A549 (cell line): ENCODE measurements around the gene ACTR5. TPM values are rescaled to one million over a fixed set of nuclear protein-coding genes. Genes with fewer than 3 reads are reported as not detected.

ENCODE experiments used
- ATAC-seq, 2 experiments: fragments of 200-7000 bp in 1 of 2; fragments of >200 bp in 1 of 2; cut with Nextera tagmentation in 1 of 2; cut with Tn5 transposase in 1 of 2; 3 replicates each; pipeline versions ENCODE4 v1.8.0 to v1.9.1; 2018 to 2020; ENCODE audit warnings: mild to moderate bottlenecking in 1 of 2, moderate library complexity in 1 of 2
- CTCF ChIA-PET: fragments of 300-600 bp; sonication (Branson Sonifier 250); formaldehyde crosslinking; extraction: SDS; loops from one replicate; lab custom pipeline; 2021; ENCODE audit warnings: antibody characterized with exemption, inconsistent platforms; lab: Yijun Ruan, JAX
- POLR2A ChIA-PET: fragments of 350-600 bp; formaldehyde crosslinking; extraction: SDS; loops from one replicate; lab custom pipeline; 2021; ENCODE audit warnings: antibody characterized with exemption, inconsistent platforms; lab: Yijun Ruan, JAX
- DNase-seq, 2 experiments: peaks; one replicate each; pipeline versions ENCODE4 v3.0.0 to v3.0.0-alpha.2; 2011 to 2016; ENCODE audit warnings: low read depth in 1 of 2, low spot score in 1 of 2
- FAIRE-seq: peaks from 2 replicates; lab custom pipeline; 2011; peaks lifted over from hg19 to GRCh38; lab: Jason Lieb, UNC
- H3K27ac ChIP-seq, 2 experiments: fragments of >200 bp; sonication (Bioruptor Twin); formaldehyde crosslinking; 3 replicates each; pipeline ENCODE4 v1.5.1; 2016 to 2017
- H3K4me1 ChIP-seq: fragments of >200 bp; sonication (Bioruptor Twin); formaldehyde crosslinking; 3 replicates; pipeline ENCODE4 v1.6.1; 2016
- H3K4me2 ChIP-seq: fragments of >200 bp; sonication (Bioruptor Twin); formaldehyde crosslinking; 3 replicates; pipeline ENCODE4 v1.6.1; 2016
- H3K4me3 ChIP-seq: fragments of >200 bp; sonication (Bioruptor Twin); formaldehyde crosslinking; 3 replicates; pipeline ENCODE4 v1.5.1; 2016
- H3K9me3 ChIP-seq: fragments of >200 bp; sonication (Bioruptor Twin); formaldehyde crosslinking; 3 replicates; pipeline ENCODE4 v1.6.1; 2016
- BHLHE40 ChIP-seq: IDR thresholded peaks from 2 replicates; pipeline ENCODE4 v1.6.1; 2012; ENCODE audit warnings: low read depth, low read length, inconsistent platforms
- CBX2 ChIP-seq: fragments of 200-600 bp; sonication (generic); IDR thresholded peaks from 2 replicates; pipeline ENCODE4 v1.6.1; 2016; ENCODE audit warnings: low read depth, mild to moderate bottlenecking, borderline replicate concordance
- EHF ChIP-seq: fragments of 250-450 bp; sonication (Bioruptor Pico); IDR thresholded peaks from 2 replicates; pipeline ENCODE4 v1.5.0; 2020; ENCODE audit warnings: mild to moderate bottlenecking
- EHMT2 ChIP-seq: fragments of 200-600 bp; sonication (generic); IDR thresholded peaks from 2 replicates; pipeline ENCODE4 v1.6.1; 2016; ENCODE audit warnings: antibody characterized with exemption, low read depth, mild to moderate bottlenecking, moderate library complexity
- ESRRA ChIP-seq: fragments of 150-350 bp; IDR thresholded peaks from 2 replicates; pipeline ENCODE4 v1.6.1; 2014; ENCODE audit warnings: mild to moderate bottlenecking, low read length, borderline replicate concordance
- FOSB ChIP-seq: fragments of 250-450 bp; sonication (Bioruptor Pico); IDR thresholded peaks from 2 replicates; pipeline ENCODE4 v1.5.0; 2020; ENCODE audit warnings: mild to moderate bottlenecking, moderate library complexity
- FOSL2 ChIP-seq, 2 experiments: fragments of 450-650 bp in 1 of 2; fragments of >200 bp in 1 of 2; sonication (Bioruptor Twin) in 1 of 2; formaldehyde crosslinking; IDR thresholded peaks; 2 replicates each; pipeline versions ENCODE4 v1.5.0 to v1.6.1; 2016 to 2020; ENCODE audit warnings: mild to moderate bottlenecking in 1 of 2, moderate library complexity in 1 of 2
- HOXA7 ChIP-seq: fragments of 250-450 bp; sonication (Bioruptor Pico); IDR thresholded peaks from 2 replicates; pipeline ENCODE4 v1.5.0; 2020; ENCODE audit warnings: mild to moderate bottlenecking, moderate library complexity
- HOXB5 ChIP-seq: fragments of 250-450 bp; sonication (Bioruptor Pico); IDR thresholded peaks from 2 replicates; pipeline ENCODE4 v1.5.0; 2020; ENCODE audit warnings: mild to moderate bottlenecking, moderate library complexity
- JUN ChIP-seq, 2 experiments: fragments of >200 bp; sonication (Bioruptor Twin); formaldehyde crosslinking; IDR thresholded peaks; 2 replicates in 1 of 2; 3 replicates in 1 of 2; pipeline ENCODE4 v1.6.1; 2016 to 2017
- JUNB ChIP-seq: fragments of >200 bp; sonication (Bioruptor Twin); formaldehyde crosslinking; IDR thresholded peaks from 2 replicates; pipeline ENCODE4 v1.6.1; 2016
- KDM1A ChIP-seq: fragments of 200-600 bp; sonication (generic); IDR thresholded peaks from 2 replicates; pipeline ENCODE4 v1.6.1; 2016; ENCODE audit warnings: low read depth, mild to moderate bottlenecking
- MAFK ChIP-seq: fragments of 450-650 bp; IDR thresholded peaks from 2 replicates; pipeline ENCODE4 v1.6.1; 2014; ENCODE audit not compliant: partially characterized antibody
- MAZ ChIP-seq: fragments of 150-350 bp; IDR thresholded peaks from 2 replicates; pipeline ENCODE4 v1.6.1; 2014; ENCODE audit warnings: antibody characterized with exemption, low read depth, low read length, borderline replicate concordance
- MYC ChIP-seq: IDR thresholded peaks from 2 replicates; pipeline ENCODE4 v1.6.1; 2012; ENCODE audit warnings: mild to moderate bottlenecking, inconsistent platforms, low read length, improper control_type of control experiment, borderline replicate concordance
- NPAS2 ChIP-seq: fragments of 250-450 bp; sonication (Bioruptor Pico); IDR thresholded peaks from 2 replicates; pipeline ENCODE4 v1.8.0; 2022; ENCODE audit warnings: mild to moderate bottlenecking, moderate library complexity, borderline replicate concordance
- POLR2A ChIP-seq: IDR thresholded peaks from 2 replicates; pipeline ENCODE4 v1.6.1; 2012; ENCODE audit warnings: mild to moderate bottlenecking, low read length
- ZC3H11A ChIP-seq: fragments of 450-650 bp; IDR thresholded peaks from 2 replicates; pipeline ENCODE4 v1.6.1; 2014; ENCODE audit warnings: antibody characterized with exemption, mild to moderate bottlenecking
- ZNF302 ChIP-seq: fragments of 250-450 bp; sonication (Bioruptor Pico); IDR thresholded peaks from 2 replicates; pipeline ENCODE4 v1.9.0; 2021; ENCODE audit warnings: inconsistent platforms, mild to moderate bottlenecking, moderate library complexity
- ZSCAN20 ChIP-seq: fragments of 250-450 bp; sonication (Bioruptor Pico); IDR thresholded peaks from 2 replicates; pipeline ENCODE4 v1.8.0; 2022; ENCODE audit warnings: mild to moderate bottlenecking, moderate library complexity
- WGBS: methylation state at CpG from one replicate; pipeline ENCODE4 v1.1.6; 2017; ENCODE audit errors: missing lambda C conversion rate; 5-methylcytosine and 5-hydroxymethylcytosine counted together
- polyA plus RNA-seq, 4 experiments: library from polyadenylated mRNA; depleted of rRNA in 3 of 4; stranded (reverse); fragments of >200 nt; fragmentation: RNase III in 1 of 4; extraction: RNeasy Plus Mini Kit Qiagen cat#74134 plus additional on column Dnase treatment in 1 of 4; gene quantifications; 2 replicates in 3 of 4; 3 replicates in 1 of 4; pipeline ENCODE4 v1.2.3, GENCODE V29; 2011 to 2017
- TF ChIP-seq, protein P1 (sequence below): fragments of 250-450 bp; sonication (Bioruptor Pico); IDR thresholded peaks from 2 replicates; pipeline ENCODE4 v1.5.0; 2020; ENCODE audit warnings: low read depth, mild to moderate bottlenecking, moderate library complexity
- TF ChIP-seq, protein P2 (sequence below): IDR thresholded peaks from 2 replicates; pipeline ENCODE4 v1.6.1; 2012; ENCODE audit warnings: low read depth, borderline replicate concordance
- TF ChIP-seq, protein P3 (sequence below): IDR thresholded peaks from 2 replicates; pipeline ENCODE4 v1.6.1; 2012
- TF ChIP-seq, protein P4 (sequence below): fragments of >200 bp; sonication (Bioruptor Twin); formaldehyde crosslinking; IDR thresholded peaks from 3 replicates; pipeline ENCODE4 v1.6.1; 2016
- TF ChIP-seq, protein P5 (sequence below): fragments of 250-450 bp; sonication (Bioruptor Pico); IDR thresholded peaks from 2 replicates; pipeline ENCODE4 v1.5.0; 2021; ENCODE audit warnings: mild to moderate bottlenecking, moderate library complexity, borderline replicate concordance
- TF ChIP-seq, protein P6 (sequence below): fragments of 200-600 bp; sonication (generic); IDR thresholded peaks from 2 replicates; pipeline ENCODE4 v1.6.1; 2016; ENCODE audit warnings: antibody characterized with exemption, mild to moderate bottlenecking, moderate library complexity

Gene ACTR5
- polyA plus RNA-seq, 2 of the 4 experiments (the other 2 are of a cell fraction) = 9.3 to 11.9 TPM

DNA sequence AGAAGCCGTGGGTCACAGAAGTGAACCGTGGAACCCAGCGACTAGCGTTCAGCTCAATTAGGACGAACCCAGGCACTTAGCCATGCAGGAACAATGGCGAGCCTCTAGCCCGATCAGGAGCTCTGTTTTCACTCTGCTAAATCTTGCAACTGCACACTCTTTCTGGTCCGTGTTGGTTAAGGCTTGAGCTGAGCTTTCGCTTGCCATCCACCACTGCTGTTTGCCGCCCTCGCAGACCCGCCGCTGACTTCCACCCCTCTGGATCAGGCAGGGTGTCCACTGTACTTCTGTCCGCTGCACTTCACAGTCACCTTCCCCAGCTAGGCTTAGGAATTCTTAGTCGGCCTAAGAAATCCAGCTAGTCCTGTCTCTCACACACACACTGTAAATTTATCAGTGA is 49.7 kb upstream of the ACTR5 start:
- Histone ChIP-seq H3K4me1 (no peaks in the 10 kb centered on the region), H3K27ac (no peak overlapping the region)
- FAIRE-seq (no peak), DNase-seq (no peak)
- 34% methylated on average over 15 of the region's 15 CpGs for WGBS
- TF ChIP-seq, protein P1, sequence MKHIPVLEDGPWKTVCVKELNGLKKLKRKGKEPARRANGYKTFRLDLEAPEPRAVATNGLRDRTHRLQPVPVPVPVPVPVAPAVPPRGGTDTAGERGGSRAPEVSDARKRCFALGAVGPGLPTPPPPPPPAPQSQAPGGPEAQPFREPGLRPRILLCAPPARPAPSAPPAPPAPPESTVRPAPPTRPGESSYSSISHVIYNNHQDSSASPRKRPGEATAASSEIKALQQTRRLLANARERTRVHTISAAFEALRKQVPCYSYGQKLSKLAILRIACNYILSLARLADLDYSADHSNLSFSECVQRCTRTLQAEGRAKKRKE (CRISPR knock-in tag) = no peak
- TF ChIP-seq, protein P2, sequence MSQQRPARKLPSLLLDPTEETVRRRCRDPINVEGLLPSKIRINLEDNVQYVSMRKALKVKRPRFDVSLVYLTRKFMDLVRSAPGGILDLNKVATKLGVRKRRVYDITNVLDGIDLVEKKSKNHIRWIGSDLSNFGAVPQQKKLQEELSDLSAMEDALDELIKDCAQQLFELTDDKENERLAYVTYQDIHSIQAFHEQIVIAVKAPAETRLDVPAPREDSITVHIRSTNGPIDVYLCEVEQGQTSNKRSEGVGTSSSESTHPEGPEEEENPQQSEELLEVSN = no peak
- no peak for TF ChIP-seq MYC
- no peak for TF ChIP-seq MAZ
- no peak for TF ChIP-seq JUN (IDR thresholded peaks at IDR 0.05)
- no peak for TF ChIP-seq ESRRA
- TF ChIP-seq, protein P3, sequence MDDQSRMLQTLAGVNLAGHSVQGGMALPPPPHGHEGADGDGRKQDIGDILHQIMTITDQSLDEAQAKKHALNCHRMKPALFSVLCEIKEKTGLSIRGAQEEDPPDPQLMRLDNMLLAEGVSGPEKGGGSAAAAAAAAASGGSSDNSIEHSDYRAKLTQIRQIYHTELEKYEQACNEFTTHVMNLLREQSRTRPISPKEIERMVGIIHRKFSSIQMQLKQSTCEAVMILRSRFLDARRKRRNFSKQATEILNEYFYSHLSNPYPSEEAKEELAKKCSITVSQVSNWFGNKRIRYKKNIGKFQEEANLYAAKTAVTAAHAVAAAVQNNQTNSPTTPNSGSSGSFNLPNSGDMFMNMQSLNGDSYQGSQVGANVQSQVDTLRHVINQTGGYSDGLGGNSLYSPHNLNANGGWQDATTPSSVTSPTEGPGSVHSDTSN = no peak
- TF ChIP-seq CBX2 = no peak
- TF ChIP-seq FOSB (CRISPR knock-in tag) = no peak
- no peak for TF ChIP-seq EHF
- TF ChIP-seq POLR2A = no peak
- TF ChIP-seq, protein P4, sequence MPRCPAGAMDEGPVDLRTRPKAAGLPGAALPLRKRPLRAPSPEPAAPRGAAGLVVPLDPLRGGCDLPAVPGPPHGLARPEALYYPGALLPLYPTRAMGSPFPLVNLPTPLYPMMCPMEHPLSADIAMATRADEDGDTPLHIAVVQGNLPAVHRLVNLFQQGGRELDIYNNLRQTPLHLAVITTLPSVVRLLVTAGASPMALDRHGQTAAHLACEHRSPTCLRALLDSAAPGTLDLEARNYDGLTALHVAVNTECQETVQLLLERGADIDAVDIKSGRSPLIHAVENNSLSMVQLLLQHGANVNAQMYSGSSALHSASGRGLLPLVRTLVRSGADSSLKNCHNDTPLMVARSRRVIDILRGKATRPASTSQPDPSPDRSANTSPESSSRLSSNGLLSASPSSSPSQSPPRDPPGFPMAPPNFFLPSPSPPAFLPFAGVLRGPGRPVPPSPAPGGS = no peak
- TF ChIP-seq EHMT2 = no peak
- TF ChIP-seq ZC3H11A = no peak
- TF ChIP-seq HOXA7 = no peak
- TF ChIP-seq, protein P5, sequence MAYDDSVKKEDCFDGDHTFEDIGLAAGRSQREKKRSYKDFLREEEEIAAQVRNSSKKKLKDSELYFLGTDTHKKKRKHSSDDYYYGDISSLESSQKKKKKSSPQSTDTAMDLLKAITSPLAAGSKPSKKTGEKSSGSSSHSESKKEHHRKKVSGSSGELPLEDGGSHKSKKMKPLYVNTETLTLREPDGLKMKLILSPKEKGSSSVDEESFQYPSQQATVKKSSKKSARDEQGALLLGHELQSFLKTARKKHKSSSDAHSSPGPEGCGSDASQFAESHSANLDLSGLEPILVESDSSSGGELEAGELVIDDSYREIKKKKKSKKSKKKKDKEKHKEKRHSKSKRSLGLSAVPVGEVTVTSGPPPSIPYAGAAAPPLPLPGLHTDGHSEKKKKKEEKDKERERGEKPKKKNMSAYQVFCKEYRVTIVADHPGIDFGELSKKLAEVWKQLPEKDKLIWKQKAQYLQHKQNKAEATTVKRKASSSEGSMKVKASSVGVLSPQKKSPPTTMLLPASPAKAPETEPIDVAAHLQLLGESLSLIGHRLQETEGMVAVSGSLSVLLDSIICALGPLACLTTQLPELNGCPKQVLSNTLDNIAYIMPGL (CRISPR knock-in tag) = no peak
- TF ChIP-seq ZNF302 (CRISPR knock-in tag) = no peak
- no peak for TF ChIP-seq JUNB
- TF ChIP-seq MAFK = no peak
- TF ChIP-seq HOXB5 (CRISPR knock-in tag) = no peak
- TF ChIP-seq, all 56 proteins: peak for 0
- ChIA-PET CTCF (interaction anchor here (0.6 to 1.2 kb wide), 4 partner anchors 34 to 64 kb away, joined by 3 to 4 read pairs (median 4); no protein-coding TSS in a partner anchor), POLR2A (no interaction called here)
- Histone ChIP-seq H3K9me3 (no peaks in the 10 kb centered on the region), H3K4me2 (no peak overlapping the region), H3K4me3 (no peak overlapping the region)
- ATAC-seq = no peak

DNA sequence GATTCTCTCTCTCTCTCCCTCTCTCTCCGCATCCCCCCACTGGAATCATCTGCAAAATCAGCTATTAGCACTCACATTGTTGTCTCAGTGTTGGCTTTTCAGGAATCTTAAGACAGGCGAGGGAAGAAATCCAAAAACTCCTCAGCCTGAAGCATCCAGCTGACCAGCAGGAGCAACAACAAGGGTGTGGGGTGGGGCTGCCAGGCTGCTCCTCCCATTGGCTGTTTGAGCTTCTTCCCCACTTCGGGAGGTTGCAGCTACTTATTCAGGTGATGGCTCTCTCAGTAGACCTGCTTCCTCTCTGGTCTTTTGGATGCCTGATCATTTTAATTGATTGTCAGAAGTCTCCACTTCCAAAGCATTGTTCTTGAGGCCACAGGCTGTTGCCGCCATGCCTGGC is 48.1 kb upstream of the ACTR5 start:
- WGBS = 18% methylated on average over 4 of the region's 4 CpGs
- H3K9me3 ChIP-seq = no peaks in the 10 kb centered on the region
- DNase-seq (no peak), ATAC-seq (no peak), FAIRE-seq (no peak)
- no peak overlapping the region for H3K4me2 ChIP-seq
- CTCF ChIA-PET = no interaction called here
- no peak overlapping the region for H3K4me3 ChIP-seq
- no peaks in the 10 kb centered on the region for H3K4me1 ChIP-seq
- no peak overlapping the region for H3K27ac ChIP-seq
- POLR2A ChIA-PET = no interaction called here
- TF ChIP-seq KDM1A (no peak), ZC3H11A (no peak), FOSL2 (IDR thresholded peaks at IDR 0.05) (no peak), FOSL2 (CRISPR knock-in tag; IDR thresholded peaks at IDR 0.05) (no peak), MYC (no peak), BHLHE40 (no peak), ZSCAN20 (CRISPR knock-in tag) (no peak), NPAS2 (CRISPR knock-in tag) (no peak)
- TF ChIP-seq, protein P5 (CRISPR knock-in tag) = no peak
- TF ChIP-seq, protein P2 = no peak
- TF ChIP-seq, protein P6, sequence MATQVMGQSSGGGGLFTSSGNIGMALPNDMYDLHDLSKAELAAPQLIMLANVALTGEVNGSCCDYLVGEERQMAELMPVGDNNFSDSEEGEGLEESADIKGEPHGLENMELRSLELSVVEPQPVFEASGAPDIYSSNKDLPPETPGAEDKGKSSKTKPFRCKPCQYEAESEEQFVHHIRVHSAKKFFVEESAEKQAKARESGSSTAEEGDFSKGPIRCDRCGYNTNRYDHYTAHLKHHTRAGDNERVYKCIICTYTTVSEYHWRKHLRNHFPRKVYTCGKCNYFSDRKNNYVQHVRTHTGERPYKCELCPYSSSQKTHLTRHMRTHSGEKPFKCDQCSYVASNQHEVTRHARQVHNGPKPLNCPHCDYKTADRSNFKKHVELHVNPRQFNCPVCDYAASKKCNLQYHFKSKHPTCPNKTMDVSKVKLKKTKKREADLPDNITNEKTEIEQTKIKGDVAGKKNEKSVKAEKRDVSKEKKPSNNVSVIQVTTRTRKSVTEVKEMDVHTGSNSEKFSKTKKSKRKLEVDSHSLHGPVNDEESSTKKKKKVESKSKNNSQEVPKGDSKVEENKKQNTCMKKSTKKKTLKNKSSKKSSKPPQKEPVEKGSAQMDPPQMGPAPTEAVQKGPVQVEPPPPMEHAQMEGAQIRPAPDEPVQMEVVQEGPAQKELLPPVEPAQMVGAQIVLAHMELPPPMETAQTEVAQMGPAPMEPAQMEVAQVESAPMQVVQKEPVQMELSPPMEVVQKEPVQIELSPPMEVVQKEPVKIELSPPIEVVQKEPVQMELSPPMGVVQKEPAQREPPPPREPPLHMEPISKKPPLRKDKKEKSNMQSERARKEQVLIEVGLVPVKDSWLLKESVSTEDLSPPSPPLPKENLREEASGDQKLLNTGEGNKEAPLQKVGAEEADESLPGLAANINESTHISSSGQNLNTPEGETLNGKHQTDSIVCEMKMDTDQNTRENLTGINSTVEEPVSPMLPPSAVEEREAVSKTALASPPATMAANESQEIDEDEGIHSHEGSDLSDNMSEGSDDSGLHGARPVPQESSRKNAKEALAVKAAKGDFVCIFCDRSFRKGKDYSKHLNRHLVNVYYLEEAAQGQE = no peak
